ENCODE measurements around the gene EPN1. TPM values are rescaled to one million over a fixed set of nuclear protein-coding genes. Genes with fewer than 3 reads are reported as not detected.
"Not testable (repeated sequence)": the region's sequence is repeated elsewhere in the genome, so short reads cannot be mapped to it uniquely, and the experiment has no call there.

The EPN1 gene
- total and polyA plus RNA-seq, 2 donors (not counting 1 experiment from before 2014, with no cell fraction given), result 47.1 to 48.6 TPM

DNA sequence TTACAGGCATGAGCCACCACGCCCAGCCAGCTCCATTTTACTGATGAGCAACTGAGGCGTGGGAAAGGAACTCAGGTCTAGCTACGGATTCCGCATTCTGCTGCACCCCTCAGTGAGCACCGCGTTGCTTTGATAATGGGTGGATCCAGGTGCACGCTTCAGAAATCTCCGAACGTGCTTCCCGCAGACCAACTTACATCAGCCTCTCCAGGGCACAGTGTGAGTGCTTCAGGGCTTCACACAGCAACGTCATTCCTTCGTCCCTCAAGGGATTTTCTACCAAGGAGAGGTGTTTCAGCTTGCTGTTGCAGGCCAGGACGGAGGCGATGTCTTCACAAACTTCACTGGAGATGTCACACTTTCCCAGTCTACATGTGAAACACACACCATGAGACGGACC is 41.5 kb downstream of the EPN1 start:
- Histone ChIP-seq H4K20me1 (ENCODE audit: control insufficient read depth, extremely low read depth, insufficient read depth, low read length) (no peaks in the 10 kb centered on the region), H3K4me2 (ENCODE audit: extremely low read depth, insufficient read depth, low read length) (no peak overlapping the region), H3K27me3 (ENCODE audit: control insufficient read depth, insufficient read depth, low read length) (no peaks in the 10 kb centered on the region), H3K4me3 (replicated peaks in 1 of 4; ENCODE audit: control extremely low read depth in 1 of 4, insufficient read depth in 1 of 4, low read depth in 3 of 4, low read length in 4 of 4) (no peak overlapping the region), H3K36me3 (ENCODE audit: control insufficient read depth, insufficient read depth, low read length) (no peaks in the 10 kb centered on the region), H3K79me2 (ENCODE audit: control insufficient read depth, insufficient read depth, low read length) (no peaks in the 10 kb centered on the region), H3K27ac (ENCODE audit: insufficient read depth, low read length) (no peak overlapping the region), H3K4me1 (ENCODE audit: control insufficient read depth, extremely low read depth, insufficient read depth, low read length) (no peaks in the 10 kb centered on the region), H2AFZ (ENCODE audit: low read length) (no peak overlapping the region), H3K9ac (ENCODE audit: insufficient read depth, low read length) (no peak overlapping the region), H3K9me3 (ENCODE audit: control insufficient read depth, insufficient read depth, low read depth, low read length) (no peaks in the 10 kb centered on the region)
- no peak for DNase-seq (ENCODE audit: low read depth in 2 of 2)
- TF ChIP-seq, protein P1, sequence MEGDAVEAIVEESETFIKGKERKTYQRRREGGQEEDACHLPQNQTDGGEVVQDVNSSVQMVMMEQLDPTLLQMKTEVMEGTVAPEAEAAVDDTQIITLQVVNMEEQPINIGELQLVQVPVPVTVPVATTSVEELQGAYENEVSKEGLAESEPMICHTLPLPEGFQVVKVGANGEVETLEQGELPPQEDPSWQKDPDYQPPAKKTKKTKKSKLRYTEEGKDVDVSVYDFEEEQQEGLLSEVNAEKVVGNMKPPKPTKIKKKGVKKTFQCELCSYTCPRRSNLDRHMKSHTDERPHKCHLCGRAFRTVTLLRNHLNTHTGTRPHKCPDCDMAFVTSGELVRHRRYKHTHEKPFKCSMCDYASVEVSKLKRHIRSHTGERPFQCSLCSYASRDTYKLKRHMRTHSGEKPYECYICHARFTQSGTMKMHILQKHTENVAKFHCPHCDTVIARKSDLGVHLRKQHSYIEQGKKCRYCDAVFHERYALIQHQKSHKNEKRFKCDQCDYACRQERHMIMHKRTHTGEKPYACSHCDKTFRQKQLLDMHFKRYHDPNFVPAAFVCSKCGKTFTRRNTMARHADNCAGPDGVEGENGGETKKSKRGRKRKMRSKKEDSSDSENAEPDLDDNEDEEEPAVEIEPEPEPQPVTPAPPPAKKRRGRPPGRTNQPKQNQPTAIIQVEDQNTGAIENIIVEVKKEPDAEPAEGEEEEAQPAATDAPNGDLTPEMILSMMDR (conservative IDR thresholded peaks at IDR 0.05 in 1 of 2, IDR thresholded peaks at IDR 0.05 in 1 of 2; ENCODE audit: low read depth in 1 of 2, low read length in 2 of 2), result no peak
- no peak for TF ChIP-seq EZH2 (IDR thresholded peaks at IDR 0.05; ENCODE audit: low read length, missing control alignments)

DNA sequence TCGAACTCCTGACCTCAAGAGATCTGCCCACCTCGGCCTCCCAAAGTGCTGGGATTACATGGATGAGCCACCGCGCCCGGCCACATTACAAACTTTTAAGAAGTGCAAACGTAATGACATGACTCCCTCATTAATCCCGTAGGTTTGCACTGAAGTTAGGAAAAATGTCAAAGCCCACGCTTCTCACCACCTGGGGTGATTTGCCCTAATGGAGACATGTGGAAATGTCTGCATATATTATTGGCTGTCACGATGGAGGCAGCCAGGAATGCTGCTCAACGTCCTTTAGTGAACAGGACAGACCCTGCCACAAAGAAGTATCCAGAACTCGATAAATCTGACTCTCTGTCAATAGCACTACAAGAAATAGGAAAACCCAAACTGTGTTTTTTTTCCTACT is 42.2 kb downstream of the EPN1 start:
- Histone ChIP-seq H4K20me1 (ENCODE audit: control insufficient read depth, extremely low read depth, insufficient read depth, low read length) (no peaks in the 10 kb centered on the region), H3K4me2 (ENCODE audit: extremely low read depth, insufficient read depth, low read length) (no peak overlapping the region), H3K4me1 (ENCODE audit: control insufficient read depth, extremely low read depth, insufficient read depth, low read length) (no peaks in the 10 kb centered on the region), H3K36me3 (ENCODE audit: control insufficient read depth, insufficient read depth, low read length) (no peaks in the 10 kb centered on the region), H2AFZ (ENCODE audit: low read length) (no peak overlapping the region), H3K27ac (ENCODE audit: insufficient read depth, low read length) (no peak overlapping the region), H3K9me3 (ENCODE audit: control insufficient read depth, insufficient read depth, low read depth, low read length) (no peaks in the 10 kb centered on the region), H3K79me2 (ENCODE audit: control insufficient read depth, insufficient read depth, low read length) (no peaks in the 10 kb centered on the region), H3K9ac (ENCODE audit: insufficient read depth, low read length) (no peak overlapping the region), H3K4me3 (replicated peaks in 1 of 4; ENCODE audit: control extremely low read depth in 1 of 4, insufficient read depth in 1 of 4, low read depth in 3 of 4, low read length in 4 of 4) (no peak overlapping the region), H3K27me3 (ENCODE audit: control insufficient read depth, insufficient read depth, low read length) (no peaks in the 10 kb centered on the region)
- DNase-seq (ENCODE audit: low read depth in 2 of 2), result no peak
- TF ChIP-seq, protein P1 (conservative IDR thresholded peaks at IDR 0.05 in 1 of 2, IDR thresholded peaks at IDR 0.05 in 1 of 2; ENCODE audit: low read depth in 1 of 2, low read length in 2 of 2), result no peak
- no peak for TF ChIP-seq EZH2 (IDR thresholded peaks at IDR 0.05; ENCODE audit: low read length, missing control alignments)

DNA sequence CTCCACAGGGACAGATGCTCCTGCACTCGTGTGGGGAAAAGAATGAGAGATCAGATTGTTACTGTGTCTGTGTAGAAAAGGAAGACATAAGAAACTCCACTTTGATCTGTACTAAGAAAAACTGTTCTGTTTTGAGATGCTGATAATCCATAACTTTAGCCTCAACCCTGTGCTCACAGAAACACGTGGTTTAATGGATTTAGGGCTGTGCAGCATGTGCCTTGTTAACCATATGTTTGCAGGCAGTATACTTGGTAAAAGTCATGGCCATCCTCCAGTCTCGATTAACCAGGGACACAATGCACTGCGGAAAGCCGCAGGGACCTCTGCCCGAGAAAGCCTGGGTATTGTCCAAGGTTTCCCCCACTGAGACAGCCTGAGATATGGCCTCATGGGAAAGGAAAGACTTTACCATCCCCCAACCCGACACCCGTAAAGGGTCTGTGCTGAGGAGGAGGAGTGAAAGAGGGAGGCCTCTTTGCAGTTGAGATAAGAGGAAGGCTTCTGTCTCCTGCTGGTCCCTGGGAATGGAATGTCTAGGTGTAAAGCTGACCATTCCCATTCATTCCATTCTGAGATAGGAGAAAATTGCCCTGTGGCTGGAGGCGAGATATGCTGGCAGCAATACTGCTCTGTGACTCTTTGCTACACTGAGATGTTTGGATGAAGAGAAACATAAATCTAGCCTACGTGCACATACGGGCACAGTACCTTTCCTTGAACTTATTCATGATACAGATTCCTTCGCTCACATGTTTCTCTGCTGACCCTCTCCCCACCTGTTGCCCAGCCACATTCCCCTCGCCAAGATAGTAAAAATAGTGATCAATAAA is 43.1 kb downstream of the EPN1 start:
- not testable (repeated sequence) for H3K27ac ChIP-seq (ENCODE audit: insufficient read depth, low read length); H3K79me2 ChIP-seq (ENCODE audit: control insufficient read depth, insufficient read depth, low read length); H3K36me3 ChIP-seq (ENCODE audit: control insufficient read depth, insufficient read depth, low read length); H3K9me3 ChIP-seq (ENCODE audit: control insufficient read depth, insufficient read depth, low read depth, low read length); H3K27me3 ChIP-seq (ENCODE audit: control insufficient read depth, insufficient read depth, low read length); H2AFZ ChIP-seq (ENCODE audit: low read length); H4K20me1 ChIP-seq (ENCODE audit: control insufficient read depth, extremely low read depth, insufficient read depth, low read length); H3K4me3 ChIP-seq (replicated peaks in 1 of 4; ENCODE audit: control extremely low read depth in 1 of 4, insufficient read depth in 1 of 4, low read depth in 3 of 4, low read length in 4 of 4); H3K4me2 ChIP-seq (ENCODE audit: extremely low read depth, insufficient read depth, low read length); H3K9ac ChIP-seq (ENCODE audit: insufficient read depth, low read length); DNase-seq (ENCODE audit: low read depth in 2 of 2); H3K4me1 ChIP-seq (ENCODE audit: control insufficient read depth, extremely low read depth, insufficient read depth, low read length)

Measured in fibroblast of lung (primary cell).